GM06990 (cell line): Measurements from ENCODE around the gene CABP5.

Source experiments
- DNase-seq: peaks from one replicate; pipeline ENCODE4 v3.0.0-alpha.2; 2011; ENCODE audit not compliant: insufficient read length; ENCODE audit errors: extremely low read depth
- H3K27me3 ChIP-seq: replicated peaks from 2 replicates; pipeline ENCODE4 v1.6.0; 2011; ENCODE audit warnings: low read length; ENCODE audit not compliant: control insufficient read depth, insufficient read depth
- H3K36me3 ChIP-seq: 2 replicates; pipeline ENCODE4 v1.5.1; 2011; ENCODE audit warnings: low read length; ENCODE audit not compliant: control insufficient read depth, insufficient read depth
- H3K4me3 ChIP-seq: replicated peaks from 2 replicates; pipeline ENCODE4 v1.5.1; 2011; ENCODE audit warnings: low read depth, mild to moderate bottlenecking, control low read depth, low read length
- TF ChIP-seq, protein P1 (sequence below): IDR thresholded peaks from 2 replicates; pipeline ENCODE4 v1.5.1; 2011; ENCODE audit warnings: low read length, control low read depth, mild to moderate bottlenecking, inconsistent platforms; ENCODE audit not compliant: insufficient read depth, poor library complexity, severe bottlenecking

Gene CABP5

DNA sequence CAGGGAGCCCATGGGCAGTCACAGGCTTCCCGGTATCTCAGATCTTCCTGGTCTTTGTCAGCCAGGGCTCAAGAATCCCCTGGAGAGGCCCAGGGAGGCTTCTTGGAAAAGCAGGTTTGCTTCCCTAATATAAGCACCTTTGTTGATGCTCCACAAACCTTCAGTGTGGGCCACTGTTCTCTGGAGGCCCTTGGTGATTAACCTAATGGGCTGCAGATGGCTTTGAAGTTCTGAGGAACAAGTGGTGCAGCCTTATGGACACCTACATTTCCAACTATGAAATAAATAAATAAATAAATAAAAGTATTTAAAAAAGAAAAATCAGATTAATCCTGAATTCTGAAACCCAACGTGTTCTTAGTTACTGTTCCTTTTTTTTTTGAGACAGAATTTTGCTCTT is 51.8 kb downstream of the CABP5 start, which contains the start of gene BSPH1:
Gene BSPH1 (minus strand): TSS at position 101 of the 400 bp plus-strand sequence. CDS start 89 bp downstream, at position 12.
- peaks cover 3% of the 10 kb centered on the region; the same call in 1 of the 2 replicates for H3K27me3 ChIP-seq
- TF ChIP-seq, protein P1, sequence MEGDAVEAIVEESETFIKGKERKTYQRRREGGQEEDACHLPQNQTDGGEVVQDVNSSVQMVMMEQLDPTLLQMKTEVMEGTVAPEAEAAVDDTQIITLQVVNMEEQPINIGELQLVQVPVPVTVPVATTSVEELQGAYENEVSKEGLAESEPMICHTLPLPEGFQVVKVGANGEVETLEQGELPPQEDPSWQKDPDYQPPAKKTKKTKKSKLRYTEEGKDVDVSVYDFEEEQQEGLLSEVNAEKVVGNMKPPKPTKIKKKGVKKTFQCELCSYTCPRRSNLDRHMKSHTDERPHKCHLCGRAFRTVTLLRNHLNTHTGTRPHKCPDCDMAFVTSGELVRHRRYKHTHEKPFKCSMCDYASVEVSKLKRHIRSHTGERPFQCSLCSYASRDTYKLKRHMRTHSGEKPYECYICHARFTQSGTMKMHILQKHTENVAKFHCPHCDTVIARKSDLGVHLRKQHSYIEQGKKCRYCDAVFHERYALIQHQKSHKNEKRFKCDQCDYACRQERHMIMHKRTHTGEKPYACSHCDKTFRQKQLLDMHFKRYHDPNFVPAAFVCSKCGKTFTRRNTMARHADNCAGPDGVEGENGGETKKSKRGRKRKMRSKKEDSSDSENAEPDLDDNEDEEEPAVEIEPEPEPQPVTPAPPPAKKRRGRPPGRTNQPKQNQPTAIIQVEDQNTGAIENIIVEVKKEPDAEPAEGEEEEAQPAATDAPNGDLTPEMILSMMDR, result no peak
- DNase-seq, result no peak
- no peaks in the 10 kb centered on the region for H3K36me3 ChIP-seq
- no peak within 1 kb of the TSS for H3K4me3 ChIP-seq

- no peak overlapping the region for H3K4me3 ChIP-seq
- peaks cover 3% of the 10 kb centered on the region; the same call in 1 of the 2 replicates for H3K27me3 ChIP-seq
- TF ChIP-seq, protein P1, result no peak
- no peak for DNase-seq
- no peaks in the 10 kb centered on the region for H3K36me3 ChIP-seq
Observed at GRCh38 chr19:47991191-47991808, 52.6 kb downstream of the CABP5 start.
